GM23338 (cell line): ENCODE measurements around the gene COTL1. TPM values are rescaled to one million over a fixed set of nuclear protein-coding genes. Genes with fewer than 3 reads are reported as not detected.

Experiments used
- ATAC-seq: fragments of 200-7000 bp; cut with Tn5 transposase; 3 replicates; pipeline ENCODE4 v1.9.1; 2020
- DNase-seq: peaks from one replicate; pipeline ENCODE4 v3.0.0-alpha.2; 2015; ENCODE audit warnings: low spot score
- H2AFZ ChIP-seq: fragments of 200-600 bp; sonication (generic); 2 replicates; pipeline ENCODE4 v1.8.0; 2016; ENCODE audit warnings: antibody characterized with exemption, mild to moderate bottlenecking, moderate library complexity
- H3F3A ChIP-seq: fragments of 200-600 bp; sonication (generic); replicated peaks from 2 replicates; pipeline ENCODE4 v1.8.0; 2017; ENCODE audit warnings: antibody characterized with exemption, mixed run types, low read depth
- H3K27ac ChIP-seq: fragments of 200-600 bp; sonication (generic); 2 replicates; pipeline ENCODE4 v1.6.1; 2016; ENCODE audit warnings: low read depth
- H3K27me3 ChIP-seq: fragments of 200-600 bp; sonication (generic); 2 replicates; pipeline ENCODE4 v1.8.0; 2016; ENCODE audit warnings: mild to moderate bottlenecking, mixed run types, moderate library complexity; ENCODE audit not compliant: insufficient read depth
- H3K36me3 ChIP-seq: fragments of 200-600 bp; sonication (generic); 2 replicates; pipeline ENCODE4 v1.8.0; 2016; ENCODE audit warnings: mild to moderate bottlenecking; ENCODE audit not compliant: insufficient read depth
- H3K4me1 ChIP-seq: fragments of 200-600 bp; sonication (generic); 2 replicates; pipeline ENCODE4 v1.8.0; 2016; ENCODE audit warnings: mild to moderate bottlenecking, moderate library complexity; ENCODE audit not compliant: insufficient read depth
- H3K4me2 ChIP-seq: fragments of 200-600 bp; sonication (generic); 2 replicates; pipeline ENCODE4 v1.7.1; 2017; ENCODE audit warnings: mixed run types
- H3K4me3 ChIP-seq: fragments of 200-600 bp; sonication (generic); 2 replicates; pipeline ENCODE4 v1.6.1; 2016; ENCODE audit warnings: mixed run types
- H3K79me2 ChIP-seq: fragments of 200-600 bp; sonication (generic); replicated peaks from 2 replicates; pipeline ENCODE4 v1.8.0; 2017; ENCODE audit warnings: mild to moderate bottlenecking; ENCODE audit not compliant: insufficient read depth
- H3K9me2 ChIP-seq: fragments of 200-600 bp; sonication (generic); 2 replicates; pipeline ENCODE4 v1.8.0; 2017; ENCODE audit not compliant: insufficient read depth
- H4K20me1 ChIP-seq: fragments of 200-600 bp; sonication (generic); replicated peaks from 2 replicates; pipeline ENCODE4 v1.8.0; 2017; ENCODE audit warnings: mild to moderate bottlenecking; ENCODE audit not compliant: insufficient read depth
- H3K27ac Mint-ChIP-seq: 2 replicates; pipeline ENCODE4 v1.8.0; 2020; ENCODE audit warnings: inconsistent platforms, mild to moderate bottlenecking, moderate library complexity, mixed read lengths
- H3K27me3 Mint-ChIP-seq: 3 replicates; pipeline ENCODE4 v1.8.0; 2022; ENCODE audit warnings: low read depth, mild to moderate bottlenecking, moderate library complexity, mixed read lengths, inconsistent platforms; ENCODE audit not compliant: insufficient read depth, poor library complexity
- H3K36me3 Mint-ChIP-seq: 3 replicates; pipeline ENCODE4 v1.8.0; 2021; ENCODE audit warnings: low read depth, mild to moderate bottlenecking, inconsistent platforms, moderate library complexity, mixed read lengths
- H3K4me1 Mint-ChIP-seq: 3 replicates; pipeline ENCODE4 v1.8.0; 2020; ENCODE audit warnings: mild to moderate bottlenecking, inconsistent platforms, mixed read lengths
- H3K4me3 Mint-ChIP-seq: 3 replicates; pipeline ENCODE4 v1.8.0; 2021; ENCODE audit warnings: moderate library complexity, mild to moderate bottlenecking, inconsistent platforms, mixed read lengths
- H3K9me3 Mint-ChIP-seq: 3 replicates; pipeline ENCODE4 v1.8.0; 2020; ENCODE audit warnings: moderate library complexity, mild to moderate bottlenecking, inconsistent platforms, mixed read lengths
- CTCF ChIP-seq, 2 experiments: fragments of 200-600 bp in 1 of 2; sonication (generic) in 1 of 2; conservative IDR thresholded peaks; 2 replicates each; pipeline versions ENCODE4 v1.5.1 to v1.6.1; 2016 to 2017; ENCODE audit warnings: antibody characterized with exemption in 2 of 2, low read depth in 2 of 2, mild to moderate bottlenecking in 2 of 2, moderate library complexity in 1 of 2
- EZH2phosphoT487 ChIP-seq: fragments of 200-600 bp; sonication (generic); IDR thresholded peaks from one replicate; pipeline ENCODE4 v1.8.1; 2018; ENCODE audit warnings: antibody characterized with exemption; ENCODE audit not compliant: unreplicated experiment
- JUNB ChIP-seq: IDR thresholded peaks from one replicate; pipeline ENCODE4 v1.6.1; 2016; ENCODE audit warnings: antibody characterized with exemption; ENCODE audit not compliant: unreplicated experiment
- NANOG ChIP-seq: IDR thresholded peaks from 2 replicates; pipeline ENCODE4 v1.6.1; 2016; ENCODE audit warnings: antibody characterized with exemption, borderline replicate concordance
- POLR2AphosphoS5 ChIP-seq: IDR thresholded peaks from 2 replicates; pipeline ENCODE4 v1.6.1; 2016; ENCODE audit warnings: antibody characterized with exemption, low read depth
- REST ChIP-seq: IDR thresholded peaks from one replicate; pipeline ENCODE4 v1.6.1; 2018; ENCODE audit warnings: antibody characterized with exemption; ENCODE audit not compliant: unreplicated experiment
- STAT1 ChIP-seq: IDR thresholded peaks from one replicate; pipeline ENCODE4 v1.6.1; 2016; ENCODE audit warnings: antibody characterized with exemption; ENCODE audit not compliant: unreplicated experiment
- ZNF114 ChIP-seq: fragments of 250-450 bp; sonication (Bioruptor Pico); IDR thresholded peaks from 2 replicates; pipeline ENCODE4 v1.5.0; 2020; ENCODE audit warnings: mild to moderate bottlenecking, moderate library complexity
- polyA plus RNA-seq: library from polyadenylated mRNA; unstranded; fragments of >200 nt; fragmentation: Nextera tagmentation; extraction: Ambion mirVana; gene quantifications from 2 replicates; pipeline ENCODE4 v1.2.1, GENCODE V29; 2016
- total RNA-seq: library from RNA; depleted of rRNA; stranded (reverse); fragments of >200 nt; shearing (Covaris generic); gene quantifications from 2 replicates; pipeline ENCODE4 v1.2.3, GENCODE V29; 2014

The COTL1 gene
- total and polyA plus RNA-seq, 2 experiments from 2014 or later, result 117 to 166 TPM

GRCh38 chr16:84552135-84552534 is 65.7 kb downstream of the COTL1 start:
- Histone ChIP-seq H3K27me3 (no peaks in the 10 kb centered on the region), H3K4me1 (peaks cover 25% of the 10 kb centered on the region), H2AFZ (no peak overlapping the region), H3K4me3 (no peak overlapping the region), H3K4me2 (no peak overlapping the region), H4K20me1 (no peaks in the 10 kb centered on the region), H3F3A (peaks cover 13% of the 10 kb centered on the region; the same call in 1 of the 2 replicates), H3K27ac (no peak overlapping the region), H3K36me3 (no peaks in the 10 kb centered on the region), H3K9me2 (no peaks in the 10 kb centered on the region), H3K79me2 (no peaks in the 10 kb centered on the region)
- Mint-ChIP-seq H3K9me3 (no peaks in the 10 kb centered on the region), H3K4me1 (peaks cover 33% of the 10 kb centered on the region), H3K27me3 (peaks cover 14% of the 10 kb centered on the region), H3K27ac (no peak overlapping the region; the same call in 1 of the 2 replicates), H3K4me3 (no peak overlapping the region), H3K36me3 (no peaks in the 10 kb centered on the region)
- no peak for ATAC-seq
- TF ChIP-seq CTCF (conservative IDR thresholded peaks at IDR 0.05; ENCODE audit: low read depth in 2 of 2) (no peak), EZH2phosphoT487 (no peak), POLR2AphosphoS5 (no peak), REST (no peak), ZNF114 (CRISPR knock-in tag) (no peak)
- no peak for DNase-seq

- Mint-ChIP-seq H3K4me3 (no peak overlapping the region), H3K27ac (no peak overlapping the region), H3K9me3 (no peaks in the 10 kb centered on the region), H3K36me3 (no peaks in the 10 kb centered on the region), H3K4me1 (peaks cover 29% of the 10 kb centered on the region), H3K27me3 (peaks cover 19% of the 10 kb centered on the region)
- no peaks in the 10 kb centered on the region for H3K27me3 ChIP-seq
- no peaks in the 10 kb centered on the region for H3K79me2 ChIP-seq
- peaks cover 14% of the 10 kb centered on the region for H3K4me1 ChIP-seq
- H4K20me1 ChIP-seq, result no peaks in the 10 kb centered on the region; the same call in 1 of the 2 replicates
- no peak overlapping the region for H3K4me2 ChIP-seq
- ATAC-seq (no peak), DNase-seq (no peak)
- no peak overlapping the region for H3K4me3 ChIP-seq
- H3K36me3 ChIP-seq, result no peaks in the 10 kb centered on the region
- no peaks in the 10 kb centered on the region for H3K9me2 ChIP-seq
- peaks cover 6% of the 10 kb centered on the region; the same call in 1 of the 2 replicates for H3F3A ChIP-seq
- no peak overlapping the region for H2AFZ ChIP-seq
- H3K27ac ChIP-seq, result no peak overlapping the region
- TF ChIP-seq CTCF (conservative IDR thresholded peaks at IDR 0.05; ENCODE audit: low read depth in 2 of 2) (no peak), POLR2AphosphoS5 (no peak), JUNB (no peak), EZH2phosphoT487 (no peak), STAT1 (no peak), ZNF114 (CRISPR knock-in tag) (no peak), NANOG (no peak)
Measured at GRCh38 chr16:84550096-84550495, 67.8 kb downstream of the COTL1 start.
